Measurements from ENCODE around the gene FMR1.
A peak's percentile ranks its signal among the peaks of the same experiment; 100 is the strongest.

The FMR1 gene

GRCh38 chrX:147897117-147897516, 14.6 kb upstream of the FMR1 start:
- no peak overlapping the region for H3K4me3 ChIP-seq (ENCODE audit: low read length in 2 of 2)
- H3K9me3 ChIP-seq (ENCODE audit: control insufficient read depth in 2 of 2, low read length in 2 of 2) = no peaks in the 10 kb centered on the region
- H3K27ac ChIP-seq (ENCODE audit: low read depth in 2 of 2, low read length in 2 of 2) = no peak overlapping the region
- no peaks in the 10 kb centered on the region for H3K27me3 ChIP-seq (ENCODE audit: control insufficient read depth in 2 of 2, insufficient read depth in 2 of 2, low read length in 2 of 2)
- no peaks in the 10 kb centered on the region for H3K36me3 ChIP-seq (ENCODE audit: control insufficient read depth in 2 of 2, insufficient read depth in 2 of 2, low read length in 2 of 2)
- no peak overlapping the region for H3K9ac ChIP-seq (ENCODE audit: low read depth in 1 of 2, low read length in 2 of 2)
- peaks cover 0 to 2% of the 10 kb centered on the region in 2 donors for H3K4me1 ChIP-seq (ENCODE audit: control insufficient read depth in 2 of 2, insufficient read depth in 2 of 2, low read length in 2 of 2)

GRCh38 chrX:147898951-147899350, 12.8 kb upstream of the FMR1 start:
- H3K4me1 ChIP-seq (ENCODE audit: control insufficient read depth in 2 of 2, insufficient read depth in 2 of 2, low read length in 2 of 2) = peaks cover 0 to 2% of the 10 kb centered on the region in 2 donors
- H3K27ac ChIP-seq (ENCODE audit: low read depth in 2 of 2, low read length in 2 of 2) = no peak overlapping the region
- H3K27me3 ChIP-seq (ENCODE audit: control insufficient read depth in 2 of 2, insufficient read depth in 2 of 2, low read length in 2 of 2) = no peaks in the 10 kb centered on the region
- no peaks in the 10 kb centered on the region for H3K9me3 ChIP-seq (ENCODE audit: control insufficient read depth in 2 of 2, low read length in 2 of 2)
- no peak overlapping the region for H3K9ac ChIP-seq (ENCODE audit: low read depth in 1 of 2, low read length in 2 of 2)
- no peak overlapping the region for H3K4me3 ChIP-seq (ENCODE audit: low read length in 2 of 2)
- no peaks in the 10 kb centered on the region for H3K36me3 ChIP-seq (ENCODE audit: control insufficient read depth in 2 of 2, insufficient read depth in 2 of 2, low read length in 2 of 2)

- Histone ChIP-seq H3K4me3 (ENCODE audit: low read length in 2 of 2) (no peak overlapping the region), H3K4me1 (ENCODE audit: control insufficient read depth in 2 of 2, insufficient read depth in 2 of 2, low read length in 2 of 2) (peaks cover 0 to 2% of the 10 kb centered on the region in 2 donors), H3K9me3 (ENCODE audit: control insufficient read depth in 2 of 2, low read length in 2 of 2) (no peaks in the 10 kb centered on the region), H3K27ac (ENCODE audit: low read depth in 2 of 2, low read length in 2 of 2) (no peak overlapping the region), H3K36me3 (ENCODE audit: control insufficient read depth in 2 of 2, insufficient read depth in 2 of 2, low read length in 2 of 2) (no peaks in the 10 kb centered on the region), H3K9ac (ENCODE audit: low read depth in 1 of 2, low read length in 2 of 2) (no peak overlapping the region), H3K27me3 (ENCODE audit: control insufficient read depth in 2 of 2, insufficient read depth in 2 of 2, low read length in 2 of 2) (no peaks in the 10 kb centered on the region)
Measured at GRCh38 chrX:147899379-147900114, 12.2 kb upstream of the FMR1 start.

- no peak overlapping the region for H3K4me3 ChIP-seq (ENCODE audit: low read length in 2 of 2)
- no peaks in the 10 kb centered on the region for H3K27me3 ChIP-seq (ENCODE audit: control insufficient read depth in 2 of 2, insufficient read depth in 2 of 2, low read length in 2 of 2)
- H3K9me3 ChIP-seq (ENCODE audit: control insufficient read depth in 2 of 2, low read length in 2 of 2) = no peaks in the 10 kb centered on the region
- peaks cover 0 to 2% of the 10 kb centered on the region in 2 donors for H3K4me1 ChIP-seq (ENCODE audit: control insufficient read depth in 2 of 2, insufficient read depth in 2 of 2, low read length in 2 of 2)
- H3K27ac ChIP-seq (ENCODE audit: low read depth in 2 of 2, low read length in 2 of 2) = no peak overlapping the region
- H3K9ac ChIP-seq (ENCODE audit: low read depth in 1 of 2, low read length in 2 of 2) = no peak overlapping the region
- H3K36me3 ChIP-seq (ENCODE audit: control insufficient read depth in 2 of 2, insufficient read depth in 2 of 2, low read length in 2 of 2) = no peaks in the 10 kb centered on the region
Measured at GRCh38 chrX:147900349-147900748, 11.4 kb upstream of the FMR1 start.

- Histone ChIP-seq H3K36me3 (ENCODE audit: control insufficient read depth in 2 of 2, insufficient read depth in 2 of 2, low read length in 2 of 2) (no peaks in the 10 kb centered on the region), H3K9ac (ENCODE audit: low read depth in 1 of 2, low read length in 2 of 2) (no peak overlapping the region), H3K4me3 (ENCODE audit: low read length in 2 of 2) (no peak overlapping the region), H3K27ac (ENCODE audit: low read depth in 2 of 2, low read length in 2 of 2) (no peak overlapping the region), H3K9me3 (ENCODE audit: control insufficient read depth in 2 of 2, low read length in 2 of 2) (no peaks in the 10 kb centered on the region), H3K27me3 (ENCODE audit: control insufficient read depth in 2 of 2, insufficient read depth in 2 of 2, low read length in 2 of 2) (no peaks in the 10 kb centered on the region), H3K4me1 (ENCODE audit: control insufficient read depth in 2 of 2, insufficient read depth in 2 of 2, low read length in 2 of 2) (peaks cover 0 to 2% of the 10 kb centered on the region in 2 donors)
Measured at GRCh38 chrX:147901461-147902126, 10.1 kb upstream of the FMR1 start.

- Histone ChIP-seq H3K27ac (ENCODE audit: low read depth in 2 of 2, low read length in 2 of 2) (no peak overlapping the region), H3K27me3 (ENCODE audit: control insufficient read depth in 2 of 2, insufficient read depth in 2 of 2, low read length in 2 of 2) (no peaks in the 10 kb centered on the region)
Measured at GRCh38 chrX:147902270-147902669, 9.4 kb upstream of the FMR1 start.

GRCh38 chrX:147908106-147908505, 3.6 kb upstream of the FMR1 start:
- no peaks in the 10 kb centered on the region for H3K36me3 ChIP-seq (ENCODE audit: control insufficient read depth in 2 of 2, insufficient read depth in 2 of 2, low read length in 2 of 2)
- H3K9me3 ChIP-seq (ENCODE audit: control insufficient read depth in 2 of 2, low read length in 2 of 2) = no peaks in the 10 kb centered on the region
- H3K4me3 ChIP-seq (ENCODE audit: low read length in 2 of 2) = no peak overlapping the region
- H3K27me3 ChIP-seq (ENCODE audit: control insufficient read depth in 2 of 2, insufficient read depth in 2 of 2, low read length in 2 of 2) = no peaks in the 10 kb centered on the region
- no peak overlapping the region for H3K27ac ChIP-seq (ENCODE audit: low read depth in 2 of 2, low read length in 2 of 2)
- H3K9ac ChIP-seq (ENCODE audit: low read depth in 1 of 2, low read length in 2 of 2) = no peak overlapping the region
- H3K4me1 ChIP-seq (ENCODE audit: control insufficient read depth in 2 of 2, insufficient read depth in 2 of 2, low read length in 2 of 2) = no peaks in the 10 kb centered on the region

More at GRCh38 chrX:147902270-147902669, 9.4 kb upstream of the FMR1 start:
- Histone ChIP-seq H3K36me3 (ENCODE audit: control insufficient read depth in 2 of 2, insufficient read depth in 2 of 2, low read length in 2 of 2) (no peaks in the 10 kb centered on the region), H3K9me3 (ENCODE audit: control insufficient read depth in 2 of 2, low read length in 2 of 2) (no peaks in the 10 kb centered on the region), H3K9ac (ENCODE audit: low read depth in 1 of 2, low read length in 2 of 2) (no peak overlapping the region), H3K4me1 (ENCODE audit: control insufficient read depth in 2 of 2, insufficient read depth in 2 of 2, low read length in 2 of 2) (peaks cover 0 to 2% of the 10 kb centered on the region in 2 donors), H3K4me3 (ENCODE audit: low read length in 2 of 2) (no peak overlapping the region)

- no peak overlapping the region for H3K9ac ChIP-seq (ENCODE audit: low read depth in 1 of 2, low read length in 2 of 2)
- H3K27me3 ChIP-seq (ENCODE audit: control insufficient read depth in 2 of 2, insufficient read depth in 2 of 2, low read length in 2 of 2) = no peaks in the 10 kb centered on the region
- H3K4me1 ChIP-seq (ENCODE audit: control insufficient read depth in 2 of 2, insufficient read depth in 2 of 2, low read length in 2 of 2) = peaks cover 0 to 6% of the 10 kb centered on the region in 2 donors
- H3K9me3 ChIP-seq (ENCODE audit: control insufficient read depth in 2 of 2, low read length in 2 of 2) = no peaks in the 10 kb centered on the region
- H3K4me3 ChIP-seq (ENCODE audit: low read length in 2 of 2) = peak overlapping the region in 1 of 2 donors; percentile 67
- H3K36me3 ChIP-seq (ENCODE audit: control insufficient read depth in 2 of 2, insufficient read depth in 2 of 2, low read length in 2 of 2) = no peaks in the 10 kb centered on the region
- H3K27ac ChIP-seq (ENCODE audit: low read depth in 2 of 2, low read length in 2 of 2) = no peak overlapping the region
Measured at GRCh38 chrX:147910607-147911006, 1.1 kb upstream of the FMR1 start.

GRCh38 chrX:147912093-147912801, 528 bp downstream of the FMR1 start:
- Histone ChIP-seq H3K4me1 (ENCODE audit: control insufficient read depth in 2 of 2, insufficient read depth in 2 of 2, low read length in 2 of 2) (peaks cover 0 to 8% of the 10 kb centered on the region in 2 donors), H3K4me3 (ENCODE audit: low read length in 2 of 2) (peak overlapping the region; percentile 78 to 80), H3K27me3 (ENCODE audit: control insufficient read depth in 2 of 2, insufficient read depth in 2 of 2, low read length in 2 of 2) (no peaks in the 10 kb centered on the region), H3K9me3 (ENCODE audit: control insufficient read depth in 2 of 2, low read length in 2 of 2) (no peaks in the 10 kb centered on the region), H3K36me3 (ENCODE audit: control insufficient read depth in 2 of 2, insufficient read depth in 2 of 2, low read length in 2 of 2) (no peaks in the 10 kb centered on the region), H3K27ac (ENCODE audit: low read depth in 2 of 2, low read length in 2 of 2) (peak overlapping the region; percentile 90 to 92), H3K9ac (ENCODE audit: low read depth in 1 of 2, low read length in 2 of 2) (peak overlapping the region; percentile 80 to 85)

- no peaks in the 10 kb centered on the region for H3K9me3 ChIP-seq (ENCODE audit: control insufficient read depth in 2 of 2, low read length in 2 of 2)
- no peaks in the 10 kb centered on the region for H3K36me3 ChIP-seq (ENCODE audit: control insufficient read depth in 2 of 2, insufficient read depth in 2 of 2, low read length in 2 of 2)
- no peak overlapping the region for H3K27ac ChIP-seq (ENCODE audit: low read depth in 2 of 2, low read length in 2 of 2)
- H3K9ac ChIP-seq (ENCODE audit: low read depth in 1 of 2, low read length in 2 of 2) = peak overlapping the region in 1 of 2 donors; percentile 85
- H3K4me1 ChIP-seq (ENCODE audit: control insufficient read depth in 2 of 2, insufficient read depth in 2 of 2, low read length in 2 of 2) = peaks cover 0 to 8% of the 10 kb centered on the region in 2 donors
- H3K4me3 ChIP-seq (ENCODE audit: low read length in 2 of 2) = peak overlapping the region; percentile 78 to 80
- no peaks in the 10 kb centered on the region for H3K27me3 ChIP-seq (ENCODE audit: control insufficient read depth in 2 of 2, insufficient read depth in 2 of 2, low read length in 2 of 2)
Measured at GRCh38 chrX:147913570-147913969, 1.9 kb downstream of the FMR1 start.
